CD4-positive, alpha-beta T cell treated with Interferon alpha-2 for 1 hour (primary cell): Measurements from ENCODE around the gene IFNA16.
A peak's percentile ranks its signal among the peaks of the same experiment; 100 is the strongest.
"Not testable (repeated sequence)": the region's sequence is repeated elsewhere in the genome, so short reads cannot be mapped to it uniquely, and the experiment has no call there.

Source experiments
- DNase-seq, 2 donors: peaks; one replicate each; pipeline ENCODE4 v3.0.0-alpha.2; 2020 to 2022

The IFNA16 gene

DNA sequence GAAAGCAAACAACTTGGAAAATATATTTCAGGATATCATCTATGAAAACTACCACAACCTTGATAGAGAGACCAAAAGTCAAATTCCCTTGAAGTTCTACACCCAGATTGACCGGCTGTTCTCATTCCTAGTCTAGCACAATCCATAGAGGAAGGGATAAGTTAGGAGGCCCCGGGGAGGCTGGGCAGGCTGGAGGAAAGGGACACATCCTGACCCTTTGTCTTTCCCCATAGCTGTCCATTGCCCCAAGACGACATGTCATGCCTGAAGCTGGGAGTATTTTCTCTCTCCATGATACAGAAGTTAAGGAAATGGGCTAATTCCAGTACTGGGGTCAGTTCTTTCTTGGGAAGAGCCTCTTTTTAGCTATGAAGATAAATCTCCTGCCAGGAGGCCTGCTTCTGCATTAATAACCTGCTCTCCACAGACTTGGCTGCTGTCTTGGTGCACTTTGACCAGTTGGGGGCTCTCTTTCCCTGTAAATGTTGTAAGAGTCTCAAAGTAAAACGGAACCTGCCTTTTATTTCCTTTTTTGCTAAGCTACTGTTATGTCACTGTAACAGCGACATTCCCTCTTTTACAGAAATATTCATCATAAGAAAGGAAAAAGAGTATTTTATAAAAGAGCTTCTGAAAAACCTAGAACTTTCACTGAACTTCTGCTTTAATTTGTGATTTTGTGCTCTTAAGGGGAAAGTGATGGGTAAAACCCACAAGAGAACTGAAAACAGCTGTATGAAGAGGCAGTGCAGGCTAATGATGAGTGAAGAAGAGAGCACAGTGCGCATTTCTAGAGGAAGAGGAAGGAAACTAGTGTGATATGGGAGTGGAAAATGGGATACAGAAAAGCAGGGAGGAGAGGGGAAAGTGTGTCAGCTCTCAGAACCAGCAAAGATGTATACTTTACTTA is 22.0 kb downstream of the IFNA16 start:
- peak; percentile 42 to 72 for DNase-seq

DNA sequence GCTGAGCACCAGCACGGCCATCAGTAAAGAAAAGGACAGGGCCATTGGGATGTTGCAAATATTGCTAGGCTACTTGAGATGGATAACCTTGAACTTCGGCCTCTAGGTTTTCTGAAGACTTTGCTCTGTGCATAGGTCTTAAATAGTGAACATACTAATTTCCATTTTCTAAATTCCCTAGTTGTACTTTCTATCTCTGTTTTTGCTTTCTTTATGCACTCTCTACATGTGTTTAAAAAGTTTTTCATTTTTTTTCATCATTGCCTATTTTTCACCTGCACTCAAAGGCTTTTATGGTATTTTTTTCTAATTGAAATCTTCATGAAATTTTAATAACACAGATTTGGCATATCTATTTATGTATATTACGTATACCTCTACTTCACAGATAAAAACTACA is 29.6 kb downstream of the IFNA16 start, which contains the start of gene IFNA4:
Gene IFNA4 (minus strand): TSS at position 101 of the 400 bp plus-strand sequence. CDS start 56 bp downstream, at position 45.
- not testable (repeated sequence) for DNase-seq

DNA sequence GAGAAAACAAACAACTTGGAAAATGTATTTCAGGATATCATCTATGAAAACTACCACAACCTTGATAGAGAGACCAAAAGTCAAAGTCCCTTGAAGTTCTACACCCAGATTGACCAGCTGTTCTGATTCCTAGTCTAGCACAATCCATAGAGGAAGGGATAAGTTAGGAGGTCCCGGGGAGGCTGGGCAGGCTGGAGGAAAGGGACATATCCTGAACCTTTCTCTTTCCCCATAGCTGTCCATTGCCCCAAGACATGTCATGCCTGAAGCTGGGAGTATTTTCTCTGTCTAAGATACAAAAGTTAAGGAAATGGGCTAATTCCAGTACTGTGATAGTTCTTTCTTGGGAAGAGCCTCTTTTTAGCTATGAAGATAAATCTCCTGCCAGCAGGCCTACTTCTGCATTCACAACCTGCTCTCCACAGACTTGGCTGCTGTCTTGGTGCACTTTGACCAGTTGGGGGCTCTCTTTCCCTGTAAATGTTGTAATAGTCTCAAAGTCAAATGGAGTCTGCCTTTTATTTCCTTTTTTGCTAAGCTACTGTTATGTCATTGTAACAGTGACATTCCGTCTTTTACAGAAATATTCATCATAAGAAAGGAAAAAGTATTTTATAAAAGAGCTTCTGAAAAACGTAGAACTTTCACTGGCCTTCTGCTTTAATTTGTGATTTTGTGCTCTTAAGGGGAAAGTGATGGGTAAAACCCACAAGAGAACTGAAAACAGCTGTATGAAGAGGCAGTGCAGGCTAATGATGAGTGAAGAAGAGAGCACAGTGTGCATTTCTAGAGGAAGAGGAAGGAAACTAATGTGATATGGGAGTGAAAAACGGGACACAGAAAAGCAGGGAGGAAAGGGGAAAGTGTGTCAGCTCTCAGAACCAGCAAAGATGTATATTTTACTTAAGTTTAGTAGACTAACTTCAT is 34.0 kb downstream of the IFNA16 start:
- peak; percentile 26 to 60 for DNase-seq

DNA sequence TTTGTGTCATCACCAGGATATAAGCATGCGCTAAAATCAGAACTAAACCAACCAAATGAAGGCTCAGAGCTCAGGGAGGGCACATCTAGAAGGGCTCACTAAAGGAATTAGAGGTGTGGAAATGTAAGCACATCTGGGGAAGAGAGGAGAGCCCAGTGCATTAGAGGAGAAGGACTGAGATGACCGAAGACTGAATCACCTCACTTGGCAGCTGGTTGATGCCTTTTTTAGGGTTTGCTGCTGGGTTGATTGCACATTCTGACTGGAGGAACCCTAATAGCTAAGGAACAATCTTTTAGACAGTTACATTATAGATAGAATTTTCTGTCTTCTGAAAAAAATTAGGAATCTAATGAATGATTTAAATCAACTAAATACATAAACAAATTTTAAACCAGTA is 42.4 kb downstream of the IFNA16 start:
- no peak for DNase-seq

DNA sequence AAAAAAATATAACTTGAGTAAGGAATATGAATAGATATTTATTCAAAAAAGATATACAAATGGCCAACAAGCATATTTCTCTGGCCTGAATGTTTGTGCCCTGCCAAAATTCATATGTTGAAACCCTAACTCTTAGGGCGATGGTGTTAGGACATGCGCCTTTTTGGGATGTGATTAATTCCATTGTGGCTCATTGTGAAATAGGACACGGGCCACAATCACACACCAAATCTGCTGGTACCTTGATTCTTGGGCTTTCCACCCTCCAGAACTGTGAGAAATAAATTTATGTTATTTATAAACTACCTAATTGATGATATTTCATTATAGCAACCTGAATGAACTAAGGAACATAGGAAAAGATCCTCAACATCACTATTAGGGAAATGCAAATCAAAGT is 45.0 kb downstream of the IFNA16 start:
- no peak for DNase-seq

DNA sequence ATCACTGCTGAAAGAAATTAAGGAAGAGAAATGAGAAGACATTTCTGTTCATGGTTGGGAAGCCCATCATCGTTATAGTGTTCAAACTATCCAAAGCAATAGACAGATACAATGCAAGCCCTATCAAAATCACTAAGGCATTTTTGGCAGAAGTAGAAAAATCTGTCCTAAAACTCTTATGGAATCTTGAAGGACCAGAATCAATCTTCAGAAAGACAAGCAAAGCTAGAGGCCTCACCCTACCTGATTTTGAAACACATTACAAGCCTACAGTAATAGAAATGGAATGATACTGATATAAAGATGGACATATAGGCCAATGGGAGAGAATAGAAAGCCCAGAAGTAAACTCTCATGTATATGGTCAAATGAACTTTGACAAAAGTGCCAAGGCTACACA is 45.8 kb downstream of the IFNA16 start:
- DNase-seq: no peak

DNA sequence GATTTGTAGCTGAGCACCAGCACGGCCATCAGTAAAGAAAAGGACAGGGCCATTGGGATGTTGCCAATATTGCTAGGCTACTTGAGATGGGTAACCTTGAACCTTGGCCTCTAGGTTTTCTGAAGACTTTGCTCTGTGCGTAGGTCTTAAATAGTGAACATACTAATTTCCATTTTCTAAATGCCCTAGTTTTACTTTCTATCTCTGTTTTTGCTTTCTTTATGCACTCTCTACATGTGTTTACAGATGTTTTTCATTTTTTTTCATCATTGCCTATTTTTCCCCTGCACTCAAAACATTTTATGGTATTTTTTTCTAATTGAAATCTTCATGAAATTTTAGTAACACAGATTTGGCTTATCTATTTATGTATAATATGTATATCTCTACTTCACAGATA is 50.6 kb downstream of the IFNA16 start, which contains the start of gene IFNA21:
Gene IFNA21 (minus strand): TSS at position 101 of the 400 bp plus-strand sequence. CDS start 48 bp downstream, at position 53.
- DNase-seq: not testable (repeated sequence)
